NT2/D1 (cell line): ENCODE data around the gene FNDC3B.

ENCODE experiments used
- SUZ12 ChIP-seq: IDR thresholded peaks from 2 replicates; pipeline ENCODE4 v1.6.1; 2011; ENCODE audit not compliant: insufficient read length, insufficient read depth; ENCODE audit errors: extremely low read depth
- YY1 ChIP-seq: IDR thresholded peaks from 2 replicates; pipeline ENCODE4 v1.6.1; 2011; ENCODE audit not compliant: insufficient read length, insufficient read depth

DNA sequence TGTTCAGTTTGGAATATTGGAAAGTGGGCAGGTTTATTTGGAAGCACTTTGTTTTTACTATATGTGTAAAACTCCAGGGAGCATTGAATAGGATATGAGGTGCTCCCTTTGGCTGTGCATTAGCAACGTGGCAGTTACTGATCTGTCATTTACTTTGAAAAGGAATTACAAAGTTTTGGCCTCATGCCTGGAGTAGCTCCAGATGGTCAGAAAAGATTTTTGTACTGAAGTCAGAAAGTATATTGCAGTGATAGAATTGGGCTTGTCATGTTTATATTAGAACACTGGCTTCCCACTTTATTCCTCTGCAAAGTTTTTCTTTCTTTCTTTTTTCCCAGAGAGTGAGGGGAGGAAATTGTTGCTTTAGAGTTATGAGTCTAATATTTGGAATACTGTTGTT lies 26.1 kb downstream of the FNDC3B start:
- TF ChIP-seq YY1 = no peak
- no peak for TF ChIP-seq SUZ12
